Measurements from ENCODE around the gene CCDC12. TPM values are rescaled to one million over a fixed set of nuclear protein-coding genes. Genes with fewer than 3 reads are reported as not detected.

CCDC12 gene
- total and polyA plus RNA-seq, 9 of the 15 experiments (the other 6 are each of a cell fraction or from before 2014, with no cell fraction given), result 8.9 to 201 (median 86.9) TPM

DNA sequence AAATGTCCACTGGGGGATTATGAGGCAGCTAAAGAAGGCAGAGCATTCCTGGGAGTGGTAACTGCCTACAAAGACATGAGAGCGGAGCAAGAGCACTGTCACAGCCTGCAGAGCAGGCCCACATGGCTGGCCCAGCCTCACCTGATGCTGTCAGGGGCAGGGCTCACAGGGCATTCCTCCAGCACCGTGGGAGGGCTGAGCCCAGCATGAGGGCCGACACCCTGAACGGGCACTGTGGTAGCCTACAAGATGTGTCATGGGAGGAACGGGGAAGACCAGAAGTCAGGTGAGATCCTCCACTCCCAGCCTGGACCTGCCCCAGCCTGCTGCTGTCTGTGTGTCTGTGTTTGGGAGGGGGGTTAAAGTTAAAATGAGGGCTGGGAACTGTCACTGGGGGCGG is 30.1 kb downstream of the CCDC12 start:
- peaks cover 82% of the 10 kb centered on the region for H4K20me1 ChIP-seq (replicated peaks; ENCODE audit: control insufficient read depth, insufficient read depth, low read length)
- H3K36me3 ChIP-seq (ENCODE audit: control insufficient read depth, insufficient read depth, low read length), result peaks cover 67% of the 10 kb centered on the region
- peak overlapping the region; percentile 23 to 75; a peak in 2 of 4 replicates for H3K9ac ChIP-seq (ENCODE audit: insufficient read depth in 1 of 2, low read depth in 2 of 2, low read length in 2 of 2)
- peak overlapping the region; percentile 61; the same call in 2 of the 3 replicates for H3K27ac ChIP-seq (ENCODE audit: extremely low read depth, low read depth, low read length)
- intact Hi-C loops (cut with micrococcal nuclease), result no loop called here
- H3K4me1 ChIP-seq (replicated peaks in 1 of 2; ENCODE audit: control insufficient read depth in 2 of 2, insufficient read depth in 2 of 2, low read length in 2 of 2), result peaks cover 49 to 69% of the 10 kb centered on the region in 2 experiments
- H3K4me2 ChIP-seq (ENCODE audit: insufficient read depth, low read length), result no peak overlapping the region
- no peaks in the 10 kb centered on the region for H3K9me3 ChIP-seq (replicated peaks; ENCODE audit: control insufficient read depth, insufficient read depth, low read depth, low read length)
- ChIA-PET CTCF (ENCODE audit: low intra/inter-chr PET ratio) (no interaction called here), POLR2A (interaction anchor here (0.9 to 4.0 kb wide), 7 partner anchors 9 to 65 kb away, joined by 3 to 14 read pairs (median 5); no protein-coding TSS in a partner anchor)
- TF ChIP-seq, protein P1, sequence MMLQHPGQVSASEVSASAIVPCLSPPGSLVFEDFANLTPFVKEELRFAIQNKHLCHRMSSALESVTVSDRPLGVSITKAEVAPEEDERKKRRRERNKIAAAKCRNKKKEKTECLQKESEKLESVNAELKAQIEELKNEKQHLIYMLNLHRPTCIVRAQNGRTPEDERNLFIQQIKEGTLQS (IDR thresholded peaks at IDR 0.05), result no peak
- TF ChIP-seq, protein P1 (CRISPR knock-in tag; conservative IDR thresholded peaks at IDR 0.05), result no peak
- TF ChIP-seq, protein P2, sequence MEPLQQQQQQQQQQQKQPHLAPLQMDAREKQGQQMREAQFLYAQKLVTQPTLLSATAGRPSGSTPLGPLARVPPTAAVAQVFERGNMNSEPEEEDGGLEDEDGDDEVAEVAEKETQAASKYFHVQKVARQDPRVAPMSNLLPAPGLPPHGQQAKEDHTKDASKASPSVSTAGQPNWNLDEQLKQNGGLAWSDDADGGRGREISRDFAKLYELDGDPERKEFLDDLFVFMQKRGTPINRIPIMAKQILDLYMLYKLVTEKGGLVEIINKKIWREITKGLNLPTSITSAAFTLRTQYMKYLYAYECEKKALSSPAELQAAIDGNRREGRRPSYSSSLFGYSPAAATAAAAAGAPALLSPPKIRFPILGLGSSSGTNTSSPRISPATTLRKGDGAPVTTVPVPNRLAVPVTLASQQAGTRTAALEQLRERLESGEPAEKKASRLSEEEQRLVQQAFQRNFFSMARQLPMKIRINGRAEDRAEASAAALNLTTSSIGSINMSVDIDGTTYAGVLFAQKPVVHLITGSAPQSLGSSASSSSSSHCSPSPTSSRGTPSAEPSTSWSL (CRISPR knock-in tag; IDR thresholded peaks at IDR 0.05; ENCODE audit: borderline replicate concordance), result 0 out of 2 replicates have a peak, but pooled peaks have one; percentile 69
- no peak for TF ChIP-seq PYGO2 (tag; IDR thresholded peaks at IDR 0.05)
- no peak for ATAC-seq
- in situ Hi-C loops (cut with MboI), result no loop called here
- H3K79me2 ChIP-seq (ENCODE audit: control insufficient read depth, insufficient read depth, low read length), result peaks cover 100% of the 10 kb centered on the region
- H3K27me3 ChIP-seq (ENCODE audit: control insufficient read depth in 2 of 2, insufficient read depth in 2 of 2, low read length in 2 of 2), result no peaks in the 10 kb centered on the region
- WGBS (ENCODE audit: insufficient coverage, low coverage, missing lambda C conversion rate), result 60% methylated on average over 6 of the region's 6 CpGs
- H2AFZ ChIP-seq (ENCODE audit: low read depth, low read length), result no peak overlapping the region
- no peak for FAIRE-seq
- no TSS peak for BruUV-seq (replicated peaks)
- H3K4me3 ChIP-seq, result no peak overlapping the region
- peaks cover 44% of the 10 kb centered on the region for H3K9me1 ChIP-seq (ENCODE audit: control insufficient read depth, insufficient read depth, low read length)
- no peak for DNase-seq (ENCODE audit: extremely low read depth in 1 of 4, low spot score in 3 of 4)
